Keratinocyte (primary cell): Measurements from ENCODE around the gene HDGFL1.

Source experiments
- CTCF ChIP-seq, 3 experiments: IDR thresholded peaks in 1 of 3; conservative IDR thresholded peaks in 1 of 3; optimal IDR thresholded peaks in 1 of 3; 2 replicates in 2 of 3; 3 replicates in 1 of 3; pipeline versions ENCODE3 to v1.5.1; 2011; ENCODE audit warnings: low read length in 3 of 3, mild to moderate bottlenecking in 3 of 3, moderate library complexity in 2 of 3, control low read depth in 1 of 3, inconsistent platforms in 1 of 3; ENCODE audit not compliant: insufficient read depth in 2 of 3; ENCODE audit errors: extremely low read depth in 1 of 3
- EZH2 ChIP-seq: IDR thresholded peaks from one replicate; pipeline ENCODE4 v1.6.1; 2012; ENCODE audit warnings: inconsistent platforms, mild to moderate bottlenecking, low read length, moderate library complexity

DNA sequence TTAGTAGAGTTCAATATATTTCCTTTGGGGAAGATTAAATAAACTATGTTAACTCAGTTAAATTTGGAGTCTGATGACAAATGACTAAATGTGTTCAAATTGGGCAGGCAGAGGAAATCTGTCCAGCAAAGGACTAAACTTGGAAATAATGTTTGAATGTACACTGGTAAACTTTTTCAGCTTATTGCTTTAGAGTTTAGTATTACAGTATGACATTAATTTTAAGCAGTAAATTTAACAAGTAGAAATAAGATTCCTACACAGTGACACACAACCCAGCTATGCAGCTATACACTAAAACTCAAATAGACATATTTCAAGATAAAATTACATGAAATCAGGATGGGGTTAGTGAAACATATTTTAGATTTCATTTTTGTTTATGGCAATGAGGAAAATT lies 42.6 kb upstream of the HDGFL1 start:
- TF ChIP-seq CTCF (optimal IDR thresholded peaks at IDR 0.05 in 1 of 3, IDR thresholded peaks at IDR 0.05 in 1 of 3, conservative IDR thresholded peaks at IDR 0.05 in 1 of 3; ENCODE audit: extremely low read depth in 1 of 3, insufficient read depth in 2 of 3, low read length in 3 of 3) (no peak), EZH2 (no peak)
